ENCODE measurements around the gene FAM222A.

FAM222A gene

GRCh38 chr12:109687250-109687649, 26.4 kb upstream of the FAM222A start:
- no peaks in the 10 kb centered on the region for H3K9me3 ChIP-seq (ENCODE audit: control insufficient read depth, insufficient read depth, low read depth, low read length)
- POLR2A ChIA-PET, result no interaction called here

DNA sequence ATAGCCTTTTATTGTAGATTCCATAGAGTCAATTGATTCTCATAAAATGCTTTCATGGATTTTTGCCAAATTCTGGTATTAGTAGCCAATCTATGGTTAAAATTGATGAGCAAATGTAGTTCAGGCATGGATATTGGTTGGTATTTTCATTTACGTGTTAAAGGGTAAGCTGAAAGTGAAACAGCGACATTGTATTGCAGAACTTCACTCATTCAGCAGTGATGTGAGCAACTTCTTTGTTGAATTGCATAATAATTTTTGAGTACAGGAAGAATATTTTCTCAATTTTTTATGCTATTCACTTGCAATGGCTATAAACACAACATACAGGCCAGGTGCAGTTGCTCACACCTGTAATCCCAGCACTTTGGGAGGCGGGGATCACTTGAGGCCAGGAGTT, 24.2 kb upstream of the FAM222A start:
- no peak overlapping the region for H3K27ac ChIP-seq (ENCODE audit: extremely low read depth, low read depth, low read length)
- H3K4me1 ChIP-seq (ENCODE audit: control insufficient read depth, insufficient read depth, low read length), result no peaks in the 10 kb centered on the region
- CTCF ChIA-PET, result no interaction called here
- POLR2A ChIA-PET, result no interaction called here
- H3K36me3 ChIP-seq (ENCODE audit: control insufficient read depth in 2 of 2, insufficient read depth in 1 of 2, low read length in 2 of 2), result no peaks in the 10 kb centered on the region
- no peak for TF ChIP-seq KLF10 (tag by site-specific recombination; IDR thresholded peaks at IDR 0.05)
- no peak for TF ChIP-seq ZSCAN30 (tag by site-specific recombination; IDR thresholded peaks at IDR 0.05)
- TF ChIP-seq SCRT1 (tag by site-specific recombination; IDR thresholded peaks at IDR 0.05; ENCODE audit: borderline replicate concordance), result no peak
- no peak for TF ChIP-seq GFI1B (tag by site-specific recombination; IDR thresholded peaks at IDR 0.05)
- no peak for TF ChIP-seq EGR2 (tag by site-specific recombination; IDR thresholded peaks at IDR 0.05; ENCODE audit: low read depth)
- no peak for TF ChIP-seq ZNF621 (tag by site-specific recombination; IDR thresholded peaks at IDR 0.05)
- TF ChIP-seq ZNF654 (tag by site-specific recombination; IDR thresholded peaks at IDR 0.05; ENCODE audit: low read depth), result no peak
- no peak for TF ChIP-seq ZNF274 (IDR thresholded peaks at IDR 0.05; ENCODE audit: low read length)
- TF ChIP-seq ZNF274 (tag by site-specific recombination; IDR thresholded peaks at IDR 0.05; ENCODE audit: borderline replicate concordance), result no peak
- TF ChIP-seq ZNF549 (tag by site-specific recombination; IDR thresholded peaks at IDR 0.05), result no peak
- TF ChIP-seq ZNF10 (tag by site-specific recombination; IDR thresholded peaks at IDR 0.05), result no peak
- TF ChIP-seq, protein P1, sequence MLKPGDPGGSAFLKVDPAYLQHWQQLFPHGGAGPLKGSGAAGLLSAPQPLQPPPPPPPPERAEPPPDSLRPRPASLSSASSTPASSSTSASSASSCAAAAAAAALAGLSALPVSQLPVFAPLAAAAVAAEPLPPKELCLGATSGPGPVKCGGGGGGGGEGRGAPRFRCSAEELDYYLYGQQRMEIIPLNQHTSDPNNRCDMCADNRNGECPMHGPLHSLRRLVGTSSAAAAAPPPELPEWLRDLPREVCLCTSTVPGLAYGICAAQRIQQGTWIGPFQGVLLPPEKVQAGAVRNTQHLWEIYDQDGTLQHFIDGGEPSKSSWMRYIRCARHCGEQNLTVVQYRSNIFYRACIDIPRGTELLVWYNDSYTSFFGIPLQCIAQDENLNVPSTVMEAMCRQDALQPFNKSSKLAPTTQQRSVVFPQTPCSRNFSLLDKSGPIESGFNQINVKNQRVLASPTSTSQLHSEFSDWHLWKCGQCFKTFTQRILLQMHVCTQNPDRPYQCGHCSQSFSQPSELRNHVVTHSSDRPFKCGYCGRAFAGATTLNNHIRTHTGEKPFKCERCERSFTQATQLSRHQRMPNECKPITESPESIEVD (tag by site-specific recombination; IDR thresholded peaks at IDR 0.05), result no peak
- TF ChIP-seq HOXA7 (CRISPR knock-in tag; IDR thresholded peaks at IDR 0.05; ENCODE audit: borderline replicate concordance), result no peak
- no peak for TF ChIP-seq SETDB1 (IDR thresholded peaks at IDR 0.05; ENCODE audit: insufficient read length, low read length)
- no peak overlapping the region for H3K4me3 ChIP-seq (ENCODE audit: low read depth, low read length)
- no peaks in the 10 kb centered on the region for H3K9me3 ChIP-seq (ENCODE audit: control insufficient read depth, insufficient read depth, low read depth, low read length)

More at GRCh38 chr12:109687250-109687649, 26.4 kb upstream of the FAM222A start:
- Histone ChIP-seq H3K36me3 (ENCODE audit: control insufficient read depth in 2 of 2, insufficient read depth in 1 of 2, low read length in 2 of 2) (no peaks in the 10 kb centered on the region), H3K27ac (ENCODE audit: extremely low read depth, low read depth, low read length) (no peak overlapping the region), H3K4me3 (ENCODE audit: low read depth, low read length) (no peak overlapping the region), H3K4me1 (ENCODE audit: control insufficient read depth, insufficient read depth, low read length) (no peaks in the 10 kb centered on the region)
- CTCF ChIA-PET, result no interaction called here
- TF ChIP-seq ZFHX2 (tag by site-specific recombination; conservative IDR thresholded peaks at IDR 0.05) (no peak), ZNF623 (tag by site-specific recombination; IDR thresholded peaks at IDR 0.05) (no peak), ZNF510 (tag by site-specific recombination; IDR thresholded peaks at IDR 0.05; ENCODE audit: insufficient replicate concordance) (no peak), ZSCAN16 (tag by site-specific recombination; IDR thresholded peaks at IDR 0.05) (no peak), ZNF645 (tag by site-specific recombination; IDR thresholded peaks at IDR 0.05) (no peak), MYNN (tag by site-specific recombination; IDR thresholded peaks at IDR 0.05; ENCODE audit: borderline replicate concordance) (no peak), ZBTB8A (tag by site-specific recombination; IDR thresholded peaks at IDR 0.05) (no peak), ZFP69B (tag by site-specific recombination; IDR thresholded peaks at IDR 0.05) (no peak), ZNF76 (tag by site-specific recombination; IDR thresholded peaks at IDR 0.05; ENCODE audit: borderline replicate concordance, low read depth) (no peak), PRDM1 (tag by site-specific recombination; IDR thresholded peaks at IDR 0.05) (no peak), ZSCAN23 (tag by site-specific recombination; IDR thresholded peaks at IDR 0.05) (no peak), ZNF132 (tag by site-specific recombination; IDR thresholded peaks at IDR 0.05; ENCODE audit: borderline replicate concordance) (no peak), ZNF48 (tag by site-specific recombination; IDR thresholded peaks at IDR 0.05) (no peak), ZEB2 (tag by site-specific recombination; IDR thresholded peaks at IDR 0.05) (no peak), KLF7 (tag by site-specific recombination; IDR thresholded peaks at IDR 0.05; ENCODE audit: borderline replicate concordance) (no peak), ZNF391 (tag by site-specific recombination; IDR thresholded peaks at IDR 0.05; ENCODE audit: borderline replicate concordance, low read depth) (no peak), GFI1B (tag by site-specific recombination; IDR thresholded peaks at IDR 0.05) (no peak), ZBTB6 (tag by site-specific recombination; IDR thresholded peaks at IDR 0.05) (no peak)
- TF ChIP-seq, protein P2, sequence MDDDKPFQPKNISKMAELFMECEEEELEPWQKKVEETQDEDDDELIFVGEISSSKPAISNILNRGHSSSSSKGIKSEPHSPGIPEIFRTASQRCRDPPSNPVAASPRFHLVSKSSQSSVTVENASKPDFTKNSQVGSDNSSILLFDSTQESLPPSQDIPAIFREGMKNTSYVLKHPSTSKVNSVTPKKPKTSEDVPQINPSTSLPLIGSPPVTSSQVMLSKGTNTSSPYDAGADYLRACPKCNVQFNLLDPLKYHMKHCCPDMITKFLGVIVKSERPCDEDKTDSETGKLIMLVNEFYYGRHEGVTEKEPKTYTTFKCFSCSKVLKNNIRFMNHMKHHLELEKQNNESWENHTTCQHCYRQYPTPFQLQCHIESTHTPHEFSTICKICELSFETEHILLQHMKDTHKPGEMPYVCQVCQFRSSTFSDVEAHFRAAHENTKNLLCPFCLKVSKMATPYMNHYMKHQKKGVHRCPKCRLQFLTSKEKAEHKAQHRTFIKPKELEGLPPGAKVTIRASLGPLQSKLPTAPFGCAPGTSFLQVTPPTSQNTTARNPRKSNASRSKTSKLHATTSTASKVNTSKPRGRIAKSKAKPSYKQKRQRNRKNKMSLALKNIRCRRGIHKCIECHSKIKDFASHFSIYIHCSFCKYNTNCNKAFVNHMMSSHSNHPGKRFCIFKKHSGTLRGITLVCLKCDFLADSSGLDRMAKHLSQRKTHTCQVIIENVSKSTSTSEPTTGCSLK (tag by site-specific recombination; IDR thresholded peaks at IDR 0.05), result no peak

All from HEK293 (cell line).